Activated naive CD8-positive, alpha-beta T cell (primary cell): ENCODE results near the gene EDA.

Experiments used
- H3K27ac Mint-ChIP-seq: one replicate; pipeline ENCODE4 v1.8.0; 2021; ENCODE audit warnings: mixed read lengths
- H3K27me3 Mint-ChIP-seq: one replicate; pipeline ENCODE4 v1.8.0; 2021; ENCODE audit warnings: mixed read lengths
- H3K36me3 Mint-ChIP-seq: one replicate; pipeline ENCODE4 v1.8.0; 2021; ENCODE audit warnings: mixed read lengths
- H3K4me1 Mint-ChIP-seq: one replicate; pipeline ENCODE4 v1.8.0; 2021; ENCODE audit warnings: low read depth, mixed read lengths
- H3K4me3 Mint-ChIP-seq: one replicate; pipeline ENCODE4 v1.8.0; 2021; ENCODE audit warnings: mild to moderate bottlenecking, mixed read lengths
- H3K9me3 Mint-ChIP-seq: one replicate; pipeline ENCODE4 v1.8.0; 2021; ENCODE audit warnings: low read depth, mixed read lengths

EDA gene

GRCh38 chrX:70039758-70040157 is 423.8 kb downstream of the EDA start:
- Mint-ChIP-seq H3K27me3 (no peaks in the 10 kb centered on the region), H3K4me3 (no peak overlapping the region), H3K36me3 (no peaks in the 10 kb centered on the region), H3K4me1 (no peaks in the 10 kb centered on the region), H3K27ac (no peak overlapping the region), H3K9me3 (no peaks in the 10 kb centered on the region)

- Mint-ChIP-seq H3K27ac (no peak overlapping the region), H3K9me3 (no peaks in the 10 kb centered on the region), H3K4me1 (no peaks in the 10 kb centered on the region), H3K4me3 (no peak overlapping the region), H3K27me3 (no peaks in the 10 kb centered on the region), H3K36me3 (no peaks in the 10 kb centered on the region)
Measured at GRCh38 chrX:70041993-70042392, 426.1 kb downstream of the EDA start.

DNA sequence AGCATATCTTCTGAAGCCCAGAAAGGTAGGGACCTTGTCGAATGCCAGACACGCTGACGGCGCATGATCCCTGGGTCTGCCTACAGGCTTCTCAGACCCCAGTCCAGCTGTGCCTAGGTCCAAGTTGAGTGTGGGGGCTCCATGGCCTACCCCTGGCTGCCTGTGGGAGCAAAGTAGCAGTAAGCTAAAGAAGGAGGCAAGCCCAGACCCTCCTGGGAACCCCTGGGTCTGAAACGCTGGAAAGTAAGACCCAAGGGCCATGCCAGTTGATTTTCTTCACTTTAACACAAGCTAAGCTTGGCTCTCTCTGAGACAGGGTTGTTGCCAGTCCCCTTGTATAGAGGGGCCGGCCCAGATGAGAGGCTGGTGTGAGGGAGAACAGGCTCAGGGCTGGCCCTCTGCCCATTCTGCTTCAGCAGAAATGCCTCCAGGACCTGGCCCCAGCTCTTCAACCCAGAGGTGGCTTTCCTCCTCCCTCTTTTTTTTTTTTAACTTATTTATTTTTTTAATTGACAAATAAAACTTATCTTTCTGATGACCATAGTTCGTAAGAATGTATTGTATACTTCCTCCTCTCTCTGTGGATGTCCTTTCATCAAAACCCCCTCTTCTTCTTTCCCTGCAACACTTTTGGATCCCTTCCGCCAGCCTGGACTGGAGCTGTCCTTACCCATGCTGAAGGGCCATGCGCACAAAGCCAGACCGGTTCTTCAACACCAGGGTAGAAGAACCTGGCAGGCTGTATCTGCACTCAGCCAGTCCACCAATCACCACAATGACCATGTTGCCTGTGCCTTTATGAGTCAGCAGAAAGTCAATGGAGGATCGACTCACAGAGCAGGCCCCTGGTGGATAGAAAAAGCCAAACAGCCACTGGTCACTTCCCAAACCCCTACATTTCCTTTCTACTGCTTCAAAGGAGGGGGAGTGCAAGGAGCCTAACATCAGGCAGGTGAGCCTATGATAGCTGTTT is 426.8 kb downstream of the EDA start:
- Mint-ChIP-seq H3K27me3 (no peaks in the 10 kb centered on the region), H3K36me3 (no peaks in the 10 kb centered on the region), H3K4me3 (no peak overlapping the region), H3K27ac (no peak overlapping the region), H3K9me3 (no peaks in the 10 kb centered on the region), H3K4me1 (no peaks in the 10 kb centered on the region)

GRCh38 chrX:70043685-70044084 is 427.8 kb downstream of the EDA start:
- Mint-ChIP-seq H3K27ac (no peak overlapping the region), H3K36me3 (no peaks in the 10 kb centered on the region), H3K9me3 (no peaks in the 10 kb centered on the region), H3K4me1 (no peaks in the 10 kb centered on the region), H3K4me3 (no peak overlapping the region), H3K27me3 (no peaks in the 10 kb centered on the region)

GRCh38 chrX:70044541-70045245 is 428.8 kb downstream of the EDA start:
- H3K4me1 Mint-ChIP-seq = no peaks in the 10 kb centered on the region

DNA sequence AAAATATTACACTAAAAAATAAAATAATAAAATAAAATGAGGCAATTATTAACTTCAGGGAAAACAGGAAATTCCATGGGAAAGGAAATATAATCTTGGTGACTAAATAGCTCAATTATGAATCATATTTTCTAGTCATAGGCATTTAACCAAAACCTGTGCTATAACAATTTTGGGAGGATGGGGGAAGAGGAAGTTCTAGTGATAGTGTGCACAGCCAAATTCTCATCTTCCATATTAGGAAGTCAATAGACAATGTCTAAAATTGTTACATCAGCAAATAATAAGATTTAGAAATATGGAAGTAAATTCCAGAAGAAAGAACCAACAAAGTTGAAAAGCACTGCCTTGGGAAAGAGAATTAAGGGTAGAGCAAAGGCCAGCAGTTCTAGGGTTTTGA is 431.1 kb downstream of the EDA start:
- Mint-ChIP-seq H3K4me1 (no peaks in the 10 kb centered on the region), H3K4me3 (no peak overlapping the region), H3K36me3 (no peaks in the 10 kb centered on the region), H3K27me3 (no peaks in the 10 kb centered on the region), H3K9me3 (no peaks in the 10 kb centered on the region), H3K27ac (no peak overlapping the region)

More at GRCh38 chrX:70044541-70045245, 428.8 kb downstream of the EDA start:
- no peaks in the 10 kb centered on the region for H3K27me3 Mint-ChIP-seq
- H3K27ac Mint-ChIP-seq = no peak overlapping the region
- H3K36me3 Mint-ChIP-seq = no peaks in the 10 kb centered on the region
- no peak overlapping the region for H3K4me3 Mint-ChIP-seq
- no peaks in the 10 kb centered on the region for H3K9me3 Mint-ChIP-seq

GRCh38 chrX:70049406-70049805 is 433.5 kb downstream of the EDA start:
- Mint-ChIP-seq H3K36me3 (no peaks in the 10 kb centered on the region), H3K9me3 (no peaks in the 10 kb centered on the region), H3K27ac (no peak overlapping the region), H3K4me1 (no peaks in the 10 kb centered on the region), H3K4me3 (no peak overlapping the region), H3K27me3 (no peaks in the 10 kb centered on the region)

- no peaks in the 10 kb centered on the region for H3K4me1 Mint-ChIP-seq
- H3K9me3 Mint-ChIP-seq = no peaks in the 10 kb centered on the region
- no peak within 1 kb of the TSS for H3K27ac Mint-ChIP-seq
- no peak within 1 kb of the TSS for H3K4me3 Mint-ChIP-seq
- no peaks in the 10 kb centered on the region for H3K27me3 Mint-ChIP-seq
- no peaks in the 10 kb centered on the region for H3K36me3 Mint-ChIP-seq
Measured at GRCh38 chrX:70049925-70050324, 434.0 kb downstream of the EDA start, which contains the start of gene AWAT2. AWAT2 (minus strand) TSS chrX:70049938; CDS start chrX:70049932, 6 bp downstream.

GRCh38 chrX:70052895-70053615 is 437.1 kb downstream of the EDA start:
- Mint-ChIP-seq H3K27me3 (no peaks in the 10 kb centered on the region), H3K9me3 (no peaks in the 10 kb centered on the region), H3K4me1 (no peaks in the 10 kb centered on the region), H3K27ac (no peak overlapping the region), H3K36me3 (no peaks in the 10 kb centered on the region), H3K4me3 (no peak overlapping the region)

DNA sequence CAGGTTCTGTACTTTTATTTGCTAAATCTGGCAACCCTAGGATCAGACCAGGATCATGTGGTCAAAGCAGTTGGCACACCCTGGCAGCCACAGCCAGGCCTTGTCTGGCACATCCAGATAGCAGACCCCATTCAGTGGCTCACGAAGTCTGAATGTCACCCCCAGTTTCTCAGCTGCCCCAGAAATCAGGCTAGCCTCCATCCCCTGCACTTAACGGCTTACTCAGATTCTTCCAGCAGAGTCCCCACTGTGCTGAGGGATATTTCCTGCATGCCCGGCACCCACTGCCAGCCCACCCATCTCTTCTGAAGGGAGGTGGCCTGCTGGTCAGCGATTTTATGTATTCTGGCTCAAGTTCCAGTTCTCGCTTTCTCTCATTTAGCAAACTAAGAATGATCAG is 438.5 kb downstream of the EDA start:
- no peak overlapping the region for H3K4me3 Mint-ChIP-seq
- no peaks in the 10 kb centered on the region for H3K4me1 Mint-ChIP-seq
- H3K36me3 Mint-ChIP-seq = no peaks in the 10 kb centered on the region
- no peak overlapping the region for H3K27ac Mint-ChIP-seq
- no peaks in the 10 kb centered on the region for H3K27me3 Mint-ChIP-seq
- H3K9me3 Mint-ChIP-seq = no peaks in the 10 kb centered on the region

DNA sequence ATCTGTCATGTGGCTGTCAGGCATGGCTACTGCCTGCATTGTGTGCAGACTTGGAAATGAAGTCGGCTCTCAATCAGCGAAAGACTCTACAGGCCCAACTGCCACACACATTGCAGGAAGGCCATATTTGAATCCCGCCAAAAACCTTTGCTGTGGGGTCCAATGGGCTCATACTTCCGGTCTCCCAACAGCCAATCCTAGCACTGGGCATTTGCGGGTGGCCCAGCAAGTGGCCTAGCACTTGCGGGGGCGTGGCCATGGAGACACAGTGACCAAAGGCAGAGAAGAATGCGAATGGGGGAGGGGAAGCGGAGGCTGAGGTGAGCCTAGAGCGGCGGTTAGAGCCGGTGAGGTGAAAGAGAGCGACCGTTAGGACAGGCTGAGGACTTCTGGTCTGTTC is 446.2 kb downstream of the EDA start, which contains the start of gene OTUD6A:
OTUD6A (plus strand) TSS at position 382 of the 400 bp plus-strand sequence. CDS start 68 bp downstream, outside the sequence.
- Mint-ChIP-seq H3K27me3 (no peaks in the 10 kb centered on the region), H3K36me3 (no peaks in the 10 kb centered on the region), H3K4me1 (no peaks in the 10 kb centered on the region), H3K27ac (no peak within 1 kb of the TSS), H3K4me3 (no peak within 1 kb of the TSS), H3K9me3 (no peaks in the 10 kb centered on the region)

GRCh38 chrX:70062961-70063550 is 447.1 kb downstream of the EDA start:
- Mint-ChIP-seq H3K27ac (no peak overlapping the region), H3K4me1 (no peaks in the 10 kb centered on the region), H3K4me3 (no peak overlapping the region), H3K36me3 (no peaks in the 10 kb centered on the region), H3K9me3 (no peaks in the 10 kb centered on the region), H3K27me3 (no peaks in the 10 kb centered on the region)

- Mint-ChIP-seq H3K4me3 (no peak overlapping the region), H3K27me3 (no peaks in the 10 kb centered on the region), H3K4me1 (no peaks in the 10 kb centered on the region), H3K36me3 (no peaks in the 10 kb centered on the region), H3K27ac (no peak overlapping the region), H3K9me3 (no peaks in the 10 kb centered on the region)
Measured at GRCh38 chrX:70066646-70067045, 450.7 kb downstream of the EDA start.

GRCh38 chrX:70079297-70079696 is 463.4 kb downstream of the EDA start:
- H3K27ac Mint-ChIP-seq = no peak overlapping the region
- no peaks in the 10 kb centered on the region for H3K27me3 Mint-ChIP-seq
- no peak overlapping the region for H3K4me3 Mint-ChIP-seq
- no peaks in the 10 kb centered on the region for H3K4me1 Mint-ChIP-seq
- no peaks in the 10 kb centered on the region for H3K9me3 Mint-ChIP-seq
- H3K36me3 Mint-ChIP-seq = no peaks in the 10 kb centered on the region
